OCI-M2 (cell line): Measurements from ENCODE around the gene MAP3K19.

Source experiments
- DNase-seq: peaks from one replicate; lab custom pipeline; 2025; ENCODE audit not compliant: unreplicated experiment; lab: John Stamatoyannopoulos, UW

Gene MAP3K19

GRCh38 chr2:134934150-134934549, 113.1 kb downstream of the MAP3K19 start:
- no peak for DNase-seq

GRCh38 chr2:134933732-134934131, 113.5 kb downstream of the MAP3K19 start:
- DNase-seq: no peak

- no peak for DNase-seq
Measured at GRCh38 chr2:134932864-134933526, 114.3 kb downstream of the MAP3K19 start.

- no peak for DNase-seq
Measured at GRCh38 chr2:134927195-134927594, 120.1 kb downstream of the MAP3K19 start.

GRCh38 chr2:134926231-134926931, 120.9 kb downstream of the MAP3K19 start:
- no peak for DNase-seq

GRCh38 chr2:134924912-134925311, 122.3 kb downstream of the MAP3K19 start:
- DNase-seq: no peak

GRCh38 chr2:134919341-134920210, 127.7 kb downstream of the MAP3K19 start:
- no peak for DNase-seq

- peak; percentile 78 for DNase-seq
Measured at GRCh38 chr2:134918526-134919340, 128.5 kb downstream of the MAP3K19 start, which contains the start of gene CCNT2. Gene CCNT2, plus strand, starts transcription at chr2:134918822. Its CDS starts 33 bp downstream, at chr2:134918855.

- peak; percentile 78 for DNase-seq
Measured at GRCh38 chr2:134917888-134918525, 129.2 kb downstream of the MAP3K19 start.

GRCh38 chr2:134917360-134917865, 129.8 kb downstream of the MAP3K19 start:
- no peak for DNase-seq
